SH-SY5Y (cell line): ENCODE data around the gene AXIN2.

Source experiments
- GATA2 ChIP-seq: IDR thresholded peaks from 2 replicates; pipeline ENCODE4 v1.6.1; 2011; ENCODE audit warnings: mild to moderate bottlenecking, low read depth, low read length
- GATA3 ChIP-seq: IDR thresholded peaks from 2 replicates; pipeline ENCODE4 v1.6.1; 2011; ENCODE audit warnings: low read depth, mild to moderate bottlenecking, low read length, moderate library complexity

- no peak for TF ChIP-seq GATA2
- no peak for TF ChIP-seq GATA3
Observed at GRCh38 chr17:65487161-65487560, 74.3 kb downstream of the AXIN2 start.
